Liver (tissue), 3 donors: ENCODE data around the gene LRRC61.

ENCODE experiments used
- ATF3 ChIP-seq: IDR thresholded peaks from 2 replicates; pipeline ENCODE4 v1.6.1; 2016; ENCODE audit warnings: antibody characterized with exemption
- CTCF ChIP-seq: fragments of 150-350 bp; IDR thresholded peaks from 2 replicates; pipeline ENCODE4 v1.5.1; 2017; ENCODE audit warnings: improper control_type of control experiment, low read depth, low read length; ENCODE audit not compliant: missing input control
- EGR1 ChIP-seq, 2 donors: IDR thresholded peaks; 2 replicates each; pipeline ENCODE4 v1.6.1; 2016 to 2018; ENCODE audit warnings: antibody characterized with exemption in 2 of 2, low read depth in 2 of 2
- FOXA1 ChIP-seq: IDR thresholded peaks from 2 replicates; pipeline ENCODE4 v1.6.1; 2016; ENCODE audit warnings: antibody characterized with exemption
- FOXA2 ChIP-seq: IDR thresholded peaks from 2 replicates; pipeline ENCODE4 v1.6.1; 2016; ENCODE audit warnings: antibody characterized with exemption
- GABPA ChIP-seq, 2 donors: IDR thresholded peaks in 1 of 2; conservative IDR thresholded peaks in 1 of 2; 2 replicates each; pipeline ENCODE4 v1.6.1; 2016; ENCODE audit warnings: antibody characterized with exemption in 2 of 2, mild to moderate bottlenecking in 1 of 2, moderate library complexity in 1 of 2
- MAX ChIP-seq: IDR thresholded peaks from 2 replicates; pipeline ENCODE4 v1.6.1; 2016; ENCODE audit warnings: antibody characterized with exemption
- RAD21 ChIP-seq, 2 donors: IDR thresholded peaks; 2 replicates each; pipeline ENCODE4 v1.6.1; 2016; ENCODE audit warnings: antibody characterized with exemption in 2 of 2, mild to moderate bottlenecking in 2 of 2
- REST ChIP-seq: IDR thresholded peaks from 2 replicates; pipeline ENCODE4 v1.6.1; 2016; ENCODE audit warnings: antibody characterized with exemption, mild to moderate bottlenecking
- TAF1 ChIP-seq: conservative IDR thresholded peaks from 2 replicates; pipeline ENCODE4 v1.6.1; 2016; ENCODE audit warnings: antibody characterized with exemption, mild to moderate bottlenecking
- YY1 ChIP-seq: IDR thresholded peaks from 2 replicates; pipeline ENCODE4 v1.6.1; 2016; ENCODE audit warnings: antibody characterized with exemption, mild to moderate bottlenecking
- donor health status: healthy.
- donor health status: healthy.

- no peak for TF ChIP-seq CTCF
- TF ChIP-seq GABPA (IDR thresholded peaks at IDR 0.05 in 1 of 2, conservative IDR thresholded peaks at IDR 0.05 in 1 of 2), result no peak
- TF ChIP-seq RAD21 (IDR thresholded peaks at IDR 0.05), result no peak
- TF ChIP-seq ATF3, result no peak
- TF ChIP-seq MAX, result no peak
- no peak for TF ChIP-seq EGR1 (IDR thresholded peaks at IDR 0.05; ENCODE audit: low read depth in 2 of 2)
- TF ChIP-seq FOXA2, result no peak
- no peak for TF ChIP-seq REST
- no peak for TF ChIP-seq YY1
- no peak for TF ChIP-seq TAF1
- TF ChIP-seq FOXA1, result no peak
Observed at GRCh38 chr7:150374026-150374425, 50.9 kb downstream of the LRRC61 start.
